Stimulated activated CD4-positive, alpha-beta T cell treated with anti-CD3 and anti-CD28 coated beads, Interleukin-2, amount 100 ng/mL, for 48 hours (primary cell): ENCODE results near the gene LYRM2.

Experiments used
- DNase-seq, 2 donors: peaks; one replicate each; pipeline ENCODE4 v3.0.0-alpha.2; 2020

LYRM2 gene, protein sequence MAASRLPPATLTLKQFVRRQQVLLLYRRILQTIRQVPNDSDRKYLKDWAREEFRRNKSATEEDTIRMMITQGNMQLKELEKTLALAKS

DNA sequence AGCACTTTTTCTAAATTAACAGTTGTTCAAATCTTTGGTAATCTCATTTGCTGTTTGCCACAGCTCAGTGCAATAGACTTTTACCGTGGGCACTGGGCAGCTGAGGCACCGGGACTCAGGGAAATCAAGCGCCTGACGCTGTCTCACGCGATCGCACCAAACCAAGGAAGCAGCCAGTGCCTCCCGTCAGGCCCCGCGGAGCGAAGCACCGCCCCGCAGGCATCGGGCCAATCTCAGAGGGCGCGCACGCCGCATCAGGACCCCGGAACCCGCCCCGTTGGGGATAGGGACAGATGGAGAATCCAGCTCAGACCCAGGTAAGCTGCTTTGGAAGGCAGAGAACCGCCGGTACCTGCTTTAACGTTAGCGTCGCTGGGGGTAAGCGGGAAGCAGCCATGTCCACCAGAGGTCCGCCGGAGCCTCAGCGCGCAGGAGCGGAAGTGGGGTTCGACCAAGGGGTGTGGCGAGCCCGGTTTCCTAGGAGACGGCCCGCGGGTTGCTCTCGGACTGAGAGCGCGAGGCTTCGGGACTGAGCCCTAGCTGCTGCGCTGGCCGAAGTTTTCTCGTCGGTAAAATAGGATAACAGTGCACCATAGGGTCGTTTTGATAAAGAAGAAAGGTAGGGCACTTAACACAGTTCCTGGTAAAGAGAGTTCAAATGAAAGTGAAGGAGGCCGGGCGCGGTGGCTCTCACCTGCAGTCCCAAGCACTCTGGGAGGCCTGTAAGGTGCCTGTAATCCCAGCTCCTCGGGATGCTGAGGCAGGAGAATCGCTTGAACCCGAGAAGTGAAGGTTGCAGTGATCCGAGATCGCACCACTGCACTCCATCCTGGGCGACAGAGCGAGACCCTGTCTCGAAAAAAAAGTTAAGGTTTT, at the start of gene LYRM2:
LYRM2 (minus strand) TSS at position 428 of the 876 bp plus-strand sequence; CDS start at position 397, 31 bp downstream.
- DNase-seq: peak; percentile 87 to 92

DNA sequence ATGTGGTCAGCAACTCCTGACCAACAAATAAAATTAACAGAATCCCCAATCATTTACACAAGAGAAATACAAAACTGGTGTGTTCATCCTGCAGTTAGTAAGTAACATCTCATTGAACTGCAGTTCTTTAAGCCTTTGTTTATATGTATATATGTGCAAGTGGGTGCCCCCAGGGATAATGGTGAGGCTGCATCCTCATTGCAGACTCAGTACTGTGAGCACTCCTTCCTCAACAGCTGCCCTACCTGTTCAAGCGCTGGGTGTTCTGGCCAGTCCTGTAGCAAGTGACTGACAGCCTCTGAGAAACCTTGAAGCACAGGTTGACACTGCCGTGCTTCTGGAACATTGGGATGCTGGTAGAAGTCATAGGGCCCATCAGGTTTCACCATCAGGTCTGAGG, 49.8 kb upstream of the LYRM2 start:
- no peak for DNase-seq

GRCh38 chr6:89685311-89685710, 46.8 kb upstream of the LYRM2 start:
- DNase-seq: no peak

DNA sequence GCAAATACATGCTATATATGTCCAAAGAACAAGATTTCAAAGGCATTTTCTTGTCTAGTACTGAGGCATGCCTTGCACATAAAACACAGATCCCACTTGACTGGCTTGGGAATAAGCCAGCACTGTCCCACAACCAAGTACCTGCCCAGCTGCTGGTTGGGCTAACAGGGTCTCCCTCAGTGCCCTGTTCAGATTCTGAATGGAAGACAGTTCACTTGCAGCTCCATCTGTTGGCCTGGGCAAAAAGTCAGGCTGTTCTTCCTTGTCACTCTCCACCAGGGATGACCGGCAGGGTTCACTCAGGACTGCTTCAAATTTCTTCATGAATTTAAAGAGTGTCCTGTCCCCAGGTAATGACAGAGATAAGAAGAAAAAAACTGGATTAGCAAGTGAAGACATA, 44.4 kb upstream of the LYRM2 start:
- no peak for DNase-seq

DNA sequence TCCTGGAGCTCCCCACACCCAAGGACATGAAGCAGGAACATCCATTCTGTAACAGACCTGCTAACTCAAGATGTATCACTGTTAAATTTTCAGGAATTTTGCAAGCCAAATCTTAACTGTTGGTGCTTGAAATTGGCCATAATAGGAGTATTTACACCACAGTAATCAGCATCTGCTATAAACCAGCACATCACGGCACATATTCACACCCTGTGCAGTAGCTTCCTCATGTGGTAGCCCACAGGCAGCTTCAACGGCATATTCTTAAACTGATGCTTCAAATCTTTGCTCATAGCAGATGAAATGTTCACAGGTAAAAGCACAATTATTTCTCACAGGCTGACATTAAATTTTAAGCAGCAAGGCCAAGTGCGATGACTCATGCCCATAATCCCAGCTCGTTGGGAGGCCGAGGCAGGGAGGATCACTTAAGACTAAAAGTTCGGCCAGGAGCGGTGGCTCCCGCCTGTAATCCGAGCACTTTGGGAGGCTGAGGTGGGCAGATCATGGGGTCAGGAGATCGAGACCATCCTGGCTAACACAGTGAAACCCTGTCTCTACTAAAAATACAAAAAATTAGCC, 43.5 kb upstream of the LYRM2 start:
- no peak for DNase-seq

DNA sequence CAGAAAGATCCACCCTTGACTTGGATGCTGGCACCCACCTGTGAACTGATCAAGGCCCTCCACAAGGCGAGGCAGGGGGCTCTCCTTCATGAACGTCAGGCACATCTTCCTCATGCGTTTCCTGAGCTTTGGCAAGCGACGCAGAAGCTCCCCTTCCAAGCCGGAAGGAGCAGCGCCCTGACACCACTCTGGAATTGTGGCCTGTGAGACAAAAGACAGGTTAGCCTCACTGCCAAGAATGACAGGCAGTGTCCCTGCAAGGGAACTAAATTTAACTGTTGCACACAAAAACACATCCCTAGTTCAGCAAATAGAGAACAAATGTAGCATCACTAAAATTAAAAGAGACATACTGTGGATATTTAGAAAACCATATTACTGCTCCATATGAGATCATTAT, 42.0 kb upstream of the LYRM2 start:
- no peak for DNase-seq

GRCh38 chr6:89680150-89680549, 41.6 kb upstream of the LYRM2 start:
- DNase-seq: no peak

- DNase-seq: no peak
Observed at GRCh38 chr6:89679215-89680120, 40.9 kb upstream of the LYRM2 start.

DNA sequence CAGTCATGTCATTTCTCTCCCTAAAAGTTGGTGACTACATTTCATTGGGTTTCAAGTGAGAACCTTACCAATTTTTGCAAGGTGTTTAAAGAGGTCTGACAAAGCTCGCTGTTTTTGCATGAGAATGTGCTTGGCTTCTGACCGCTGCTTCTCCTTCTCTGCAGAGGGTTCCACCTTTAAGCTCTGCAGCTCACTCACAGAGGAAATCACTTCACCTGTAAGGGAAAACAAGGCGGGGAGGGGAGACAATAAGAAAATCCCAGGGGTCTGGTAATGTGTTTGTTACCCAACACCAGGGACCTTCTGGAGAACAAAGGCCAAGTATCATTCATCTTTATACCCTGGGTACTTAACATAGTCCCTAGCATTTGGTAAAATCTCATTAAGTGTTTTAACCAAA, 40.0 kb upstream of the LYRM2 start:
- no peak for DNase-seq

GRCh38 chr6:89675949-89676748, 37.6 kb upstream of the LYRM2 start:
- no peak for DNase-seq

GRCh38 chr6:89670935-89671565, 32.5 kb upstream of the LYRM2 start:
- DNase-seq: no peak

- no peak for DNase-seq
Observed at GRCh38 chr6:89669002-89669401, 30.5 kb upstream of the LYRM2 start.

DNA sequence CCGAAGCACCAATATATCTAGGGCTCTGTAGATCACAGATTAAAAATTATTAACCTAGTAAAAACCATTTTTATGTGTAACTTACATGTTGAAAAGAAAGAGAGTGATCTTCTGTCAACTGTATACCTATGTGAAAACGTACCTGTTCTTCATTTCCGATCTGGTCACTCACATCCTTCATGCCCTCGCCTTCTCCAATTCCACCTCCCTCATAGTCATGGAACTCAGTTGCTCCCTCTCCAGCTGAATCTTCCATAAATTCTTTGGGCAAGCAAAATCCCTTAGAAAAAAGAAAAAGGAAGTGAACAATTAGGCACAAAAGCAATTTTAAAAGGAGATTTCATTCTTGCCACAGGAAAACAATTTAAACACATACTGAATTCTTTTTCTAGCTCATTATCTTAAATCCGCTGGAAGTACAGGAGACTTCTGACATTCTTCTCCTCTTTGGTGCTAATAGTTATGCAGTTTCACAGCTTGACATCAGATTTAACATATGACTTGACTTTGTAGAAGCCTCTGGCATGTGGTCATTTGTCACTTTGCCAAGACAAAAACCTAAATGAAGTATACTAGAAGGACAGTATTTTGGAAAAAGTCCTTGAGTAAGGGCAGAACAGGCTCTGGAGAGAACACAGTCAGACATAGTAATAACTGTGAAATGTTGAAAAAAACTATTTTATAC, 29.5 kb upstream of the LYRM2 start:
- no peak for DNase-seq

- DNase-seq: no peak
Observed at GRCh38 chr6:89662659-89663223, 24.2 kb upstream of the LYRM2 start.

DNA sequence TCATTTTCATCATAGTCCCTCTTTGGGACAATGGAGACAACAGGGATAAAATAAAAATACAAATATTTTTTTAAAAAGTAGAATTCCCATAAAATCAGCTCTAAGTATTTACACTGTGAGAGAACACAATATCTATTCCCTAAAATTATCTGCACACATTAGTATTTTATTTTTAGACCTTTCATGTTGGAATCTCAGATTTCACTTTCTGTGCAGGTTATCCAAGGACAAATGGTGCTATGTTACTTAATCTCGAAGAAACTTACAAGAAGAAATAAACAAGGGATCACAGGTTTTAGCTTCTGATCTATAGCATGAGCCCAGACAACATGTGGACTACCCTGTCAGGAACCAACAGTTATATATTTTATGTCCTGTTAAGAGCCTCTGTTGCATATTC, 23.0 kb upstream of the LYRM2 start:
- no peak for DNase-seq

DNA sequence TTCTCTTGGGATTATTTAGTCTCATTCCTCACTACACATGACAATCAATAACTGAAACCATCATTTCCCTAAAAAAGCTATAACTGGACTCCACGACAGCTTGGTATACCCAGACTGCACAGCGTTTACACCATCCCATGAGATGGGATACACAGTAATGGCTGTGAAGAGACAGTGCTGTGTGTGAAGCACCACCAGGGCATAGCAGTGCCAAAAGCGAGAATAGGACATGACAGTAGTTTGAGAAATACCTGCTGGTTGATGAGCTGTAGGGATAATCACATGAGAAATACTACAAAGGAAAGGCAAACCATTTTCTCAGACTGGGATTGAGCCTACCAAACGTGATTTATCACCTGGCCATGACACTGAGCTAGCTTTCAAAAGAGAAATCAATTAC, 22.4 kb upstream of the LYRM2 start:
- no peak for DNase-seq

- no peak for DNase-seq
Observed at GRCh38 chr6:89657445-89658158, 19.1 kb upstream of the LYRM2 start.

DNA sequence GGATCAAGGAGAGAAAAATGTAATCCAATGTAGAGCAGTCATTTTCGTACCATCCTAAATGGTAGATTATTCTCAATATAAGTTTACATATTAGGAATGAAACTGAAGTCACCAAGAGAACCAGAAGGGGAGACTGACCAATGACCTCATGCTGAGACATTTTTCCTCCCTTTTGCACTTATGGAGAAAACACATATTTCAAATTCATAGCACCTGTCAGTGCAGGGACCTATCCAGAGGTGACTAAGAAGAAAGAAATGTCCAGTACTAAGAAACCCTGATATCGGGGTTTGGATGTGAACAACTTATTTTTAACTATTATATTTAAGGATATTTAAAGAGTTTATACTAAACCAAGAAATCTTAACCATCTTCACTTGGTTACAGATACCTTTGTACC, 16.6 kb upstream of the LYRM2 start:
- DNase-seq: no peak

DNA sequence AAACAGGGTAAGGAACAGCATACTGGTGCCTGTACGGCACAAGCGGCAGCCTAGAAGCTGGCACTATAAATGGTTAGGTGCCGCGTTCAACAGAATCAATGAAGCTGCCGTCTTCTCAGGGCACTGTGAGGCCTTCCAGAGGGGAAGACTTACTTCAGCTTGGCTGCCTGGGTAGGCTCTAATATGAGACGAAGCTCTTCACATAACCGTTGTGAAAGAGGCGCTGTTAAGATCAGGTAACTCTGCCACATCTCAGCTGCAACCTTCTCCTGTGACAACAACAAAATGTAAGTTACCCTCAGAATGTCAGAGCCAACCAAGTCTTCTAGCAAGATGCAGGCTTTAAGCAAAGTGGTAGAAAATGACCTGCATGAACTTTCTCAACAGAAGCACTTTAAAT, 12.0 kb upstream of the LYRM2 start:
- no peak for DNase-seq

GRCh38 chr6:89649682-89650081, 11.1 kb upstream of the LYRM2 start:
- DNase-seq: no peak
